Stimulated activated CD4-positive, alpha-beta T cell treated with anti-CD3 and anti-CD28 coated beads, TNF-alpha, amount 100 ng/mL, for 1 hour (primary cell): ENCODE measurements around the gene AUTS2.

Experiments
- DNase-seq, 3 donors: peaks; one replicate each; pipeline ENCODE4 v3.0.0-alpha.2; 2020; ENCODE audit warnings: low read depth in 3 of 3, low spot score in 1 of 3

AUTS2 gene

DNA sequence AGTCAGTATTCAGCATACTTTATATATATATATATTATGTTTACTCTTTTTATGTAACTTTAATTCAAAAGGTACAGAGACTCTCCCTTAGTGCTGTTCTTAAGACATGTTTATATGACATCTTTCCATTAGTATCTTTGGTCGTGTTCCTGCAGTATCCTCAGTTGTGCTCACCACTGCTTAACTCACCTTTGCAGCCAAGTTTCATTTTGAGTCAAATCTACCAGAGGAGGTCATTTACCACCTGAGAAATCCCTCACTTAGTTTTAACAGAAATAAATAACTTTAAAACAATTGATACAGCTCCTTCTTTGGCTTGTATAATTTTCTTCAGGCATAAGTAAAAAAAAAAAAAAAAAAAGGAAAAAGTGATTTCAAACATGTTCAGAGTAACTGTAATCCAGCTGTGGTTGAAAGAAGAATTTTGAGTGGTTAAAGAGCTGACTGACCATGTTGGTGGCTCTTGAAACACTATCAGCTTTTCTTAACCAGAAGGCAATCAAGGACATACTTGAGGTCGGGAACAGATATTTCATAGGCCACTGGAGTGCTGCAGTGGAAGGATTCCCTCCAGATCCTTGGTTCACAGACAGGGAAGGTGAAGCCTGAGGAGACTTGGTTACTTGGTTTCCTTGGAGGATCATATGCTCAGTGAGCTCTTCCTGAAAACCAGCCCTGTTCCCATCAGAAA is 116.8 kb downstream of the AUTS2 start:
- no peak for DNase-seq

DNA sequence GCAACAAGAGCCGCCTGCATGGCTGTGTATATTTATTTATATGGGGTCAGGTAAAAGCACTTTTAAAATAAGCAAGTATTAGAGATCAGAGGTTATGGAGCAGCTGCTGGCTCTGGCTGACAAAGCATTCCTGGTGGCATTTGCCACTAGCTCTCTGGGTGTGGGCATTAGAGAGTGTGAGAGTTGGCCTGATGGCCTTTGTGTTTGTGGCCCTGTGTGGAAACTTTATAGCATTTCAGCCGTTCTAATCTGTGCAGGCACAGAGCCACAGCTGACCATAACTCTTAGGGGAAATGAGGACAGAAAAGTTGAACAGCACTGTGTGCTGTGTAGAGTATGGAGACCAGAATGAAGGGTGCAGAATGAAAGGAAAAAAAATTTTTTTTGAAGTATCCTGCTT is 118.9 kb downstream of the AUTS2 start:
- no peak for DNase-seq

DNA sequence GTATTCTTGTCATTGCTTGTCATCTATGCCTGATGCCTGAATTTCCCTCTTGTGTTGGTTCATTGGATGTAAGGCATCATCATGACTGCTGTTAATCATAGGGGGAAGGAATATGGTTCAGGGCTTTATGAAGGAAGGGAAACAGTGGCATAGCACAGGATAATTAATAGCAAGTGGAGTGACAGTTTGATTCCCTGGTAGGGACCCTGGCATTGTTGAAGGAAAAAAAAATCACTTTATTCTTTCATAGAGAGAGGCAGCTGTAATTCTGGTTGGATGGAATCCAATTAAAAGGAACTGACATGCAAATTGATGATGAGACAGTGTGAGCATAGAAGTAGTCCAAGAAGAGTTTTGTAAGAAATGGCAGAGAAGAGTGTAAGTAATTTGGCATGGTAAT is 121.4 kb downstream of the AUTS2 start:
- DNase-seq = no peak

DNA sequence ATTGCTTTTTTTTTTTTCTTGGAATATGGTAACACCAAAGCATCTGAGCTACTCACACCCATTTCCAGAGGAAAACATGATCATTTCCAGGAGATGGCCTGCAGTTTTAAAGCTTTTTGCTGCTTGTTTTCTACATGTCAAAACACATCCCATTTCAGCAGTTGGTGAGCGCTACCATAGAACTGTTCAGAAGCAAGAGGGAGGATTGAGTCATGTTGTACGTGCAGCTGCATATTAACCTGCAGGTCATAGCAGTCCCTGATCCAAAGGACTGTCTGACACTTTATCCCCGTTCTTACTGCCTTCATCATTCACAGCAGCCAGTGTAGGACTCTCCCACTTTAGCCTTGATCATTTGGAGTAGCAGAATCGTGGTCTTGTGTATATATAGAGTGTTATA is 124.6 kb downstream of the AUTS2 start:
- no peak for DNase-seq

DNA sequence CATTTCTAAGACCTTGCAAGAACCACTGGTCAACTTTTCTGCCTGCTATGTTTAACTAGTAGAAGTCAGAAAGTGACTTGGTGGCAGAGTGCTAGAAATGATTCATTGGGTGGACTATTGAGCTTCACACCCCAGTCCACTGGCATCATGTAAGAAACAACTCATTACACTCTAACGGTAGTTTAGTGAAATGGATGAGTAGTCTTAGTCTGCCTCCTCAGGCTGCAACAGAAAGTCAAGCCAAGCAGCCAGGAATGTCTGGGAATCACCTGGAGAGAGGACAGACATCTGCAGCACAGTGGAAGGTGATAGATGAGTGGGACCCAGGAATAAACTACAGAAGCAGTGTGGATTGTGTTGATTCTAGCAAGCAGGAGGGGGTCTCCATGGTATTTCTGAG is 125.4 kb downstream of the AUTS2 start:
- no peak for DNase-seq

DNA sequence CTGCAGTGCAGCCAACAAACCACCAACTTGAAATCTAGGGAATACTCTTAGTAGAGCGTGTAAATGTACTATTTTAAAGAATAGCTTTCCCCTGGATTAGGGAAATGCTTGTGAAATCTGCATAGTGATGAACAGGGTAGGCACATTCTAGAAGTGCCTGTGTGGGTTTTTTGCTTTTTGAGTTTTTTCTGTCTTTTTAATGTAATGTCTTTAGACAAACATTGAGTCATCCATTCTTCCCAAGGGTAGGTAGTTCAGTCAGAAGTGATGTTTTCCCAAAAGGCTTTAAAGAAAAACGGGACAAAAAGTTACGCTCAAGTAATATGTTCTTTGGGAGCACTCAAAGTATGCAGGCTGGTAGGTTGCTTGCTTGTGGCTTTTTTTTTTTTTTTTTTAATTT is 130.0 kb downstream of the AUTS2 start:
- no peak for DNase-seq

DNA sequence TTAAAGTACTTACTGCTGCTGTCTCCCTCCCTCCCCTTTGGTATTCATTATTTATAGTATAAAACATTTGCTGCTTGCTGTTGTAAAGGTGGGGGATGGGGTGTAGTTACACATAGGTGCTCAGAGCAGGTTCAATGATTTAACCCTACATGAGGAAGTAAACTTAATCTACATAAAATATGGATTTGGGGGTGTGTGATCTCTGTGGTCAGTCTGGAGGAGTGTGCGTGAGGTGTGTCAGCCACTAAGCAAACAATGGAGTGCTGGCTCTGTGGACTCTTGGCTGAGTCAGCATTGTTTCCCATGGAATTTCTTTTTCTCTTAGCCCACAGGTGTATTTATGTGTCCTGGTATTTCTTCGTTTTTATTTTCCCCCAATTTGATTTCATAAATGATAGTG is 133.9 kb downstream of the AUTS2 start:
- DNase-seq = no peak

DNA sequence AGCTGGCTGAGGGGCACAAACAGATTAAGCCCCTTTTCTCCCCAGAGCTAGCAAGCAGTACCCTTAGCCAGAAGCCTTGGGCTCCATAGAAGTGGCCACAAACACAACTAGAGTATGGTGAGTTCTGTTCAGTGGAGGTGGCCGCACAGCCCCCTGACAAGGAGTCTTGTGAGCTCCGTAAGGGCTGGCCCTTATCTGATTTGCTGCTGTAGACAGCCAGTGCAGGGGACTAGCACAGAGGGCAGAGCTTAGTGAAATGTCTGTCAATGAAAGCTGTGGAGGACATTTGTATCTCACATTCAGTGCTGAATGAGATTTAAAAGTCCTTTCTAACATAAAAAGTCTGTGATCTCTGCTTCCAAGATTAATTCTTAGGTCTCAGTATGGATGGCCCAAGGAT is 137.3 kb downstream of the AUTS2 start:
- DNase-seq = no peak

DNA sequence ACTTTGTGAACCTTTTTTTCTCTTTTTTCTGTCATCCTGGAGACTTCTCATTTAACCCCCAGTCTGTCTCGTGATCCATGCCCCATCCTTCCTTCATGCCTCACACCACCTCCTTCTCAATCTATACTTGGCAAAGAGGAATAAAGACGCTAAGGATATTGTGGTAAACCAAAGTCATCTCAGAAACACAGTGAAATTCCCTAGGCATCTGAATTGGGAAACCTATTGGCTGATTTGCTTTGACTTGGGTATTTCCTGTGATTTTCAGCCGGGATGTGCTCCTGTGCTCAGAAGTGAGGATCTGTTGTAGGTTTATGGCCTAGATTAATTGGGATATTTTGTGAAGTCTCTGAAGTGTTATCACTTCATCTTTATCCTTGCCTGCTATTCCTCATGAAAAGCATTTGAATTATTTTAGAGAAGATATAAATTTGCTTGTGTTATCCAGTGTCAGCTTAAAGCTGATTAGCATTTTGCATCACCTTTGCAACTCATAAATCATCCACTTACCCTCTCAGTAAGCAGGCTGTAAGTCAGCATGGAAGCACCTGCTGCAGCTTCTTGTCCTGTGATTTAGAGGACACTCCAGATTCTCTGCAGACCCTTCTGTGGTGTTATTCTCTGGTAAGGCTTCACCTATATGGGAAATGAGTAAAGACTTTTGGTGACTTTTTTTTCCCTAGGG is 138.0 kb downstream of the AUTS2 start:
- DNase-seq = no peak

DNA sequence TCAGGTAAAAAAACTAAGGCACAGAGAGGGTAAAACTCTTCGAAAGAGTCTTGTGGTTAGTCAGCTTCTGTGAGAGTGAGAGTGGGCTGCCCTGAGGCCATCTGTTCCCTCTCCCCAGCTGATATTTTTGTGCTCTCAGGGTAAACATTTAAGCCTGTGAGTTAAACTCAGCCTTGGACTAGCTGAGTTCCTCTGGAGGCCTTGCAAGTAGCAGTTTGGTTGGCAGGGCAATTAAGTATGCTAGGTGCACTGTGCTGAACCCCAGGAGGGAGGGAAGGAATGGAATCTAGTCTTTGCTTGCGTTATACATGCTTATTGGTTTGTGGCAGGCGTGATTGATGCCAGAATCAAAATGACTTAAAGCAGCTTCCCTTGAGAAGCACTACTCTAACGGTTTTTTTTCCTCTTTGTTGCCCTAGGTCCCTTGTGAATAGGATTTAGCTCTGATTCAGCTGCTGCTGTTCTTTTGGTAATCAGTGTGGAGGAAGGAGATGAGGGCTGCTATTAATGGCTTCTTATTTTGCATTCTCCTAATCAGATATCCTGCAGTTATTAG is 140.2 kb downstream of the AUTS2 start:
- no peak for DNase-seq

DNA sequence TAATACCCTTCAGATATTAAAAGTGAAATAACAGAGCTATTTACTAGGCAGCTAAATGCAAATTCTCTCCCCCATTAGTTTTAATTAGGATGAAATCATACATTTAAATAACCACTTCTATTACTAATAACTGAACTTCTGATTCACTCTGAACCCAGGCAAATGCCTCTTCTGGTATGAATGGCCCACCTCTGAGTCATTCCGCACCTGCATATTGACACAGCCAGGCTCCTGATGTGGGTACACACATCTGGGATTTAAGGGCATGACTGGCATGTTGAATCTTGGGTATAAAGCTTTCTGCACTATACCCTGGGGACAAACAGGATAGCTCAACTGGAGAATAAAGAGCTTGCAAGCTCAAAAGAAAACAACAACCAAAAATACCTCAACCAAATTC is 140.9 kb downstream of the AUTS2 start:
- DNase-seq = no peak

DNA sequence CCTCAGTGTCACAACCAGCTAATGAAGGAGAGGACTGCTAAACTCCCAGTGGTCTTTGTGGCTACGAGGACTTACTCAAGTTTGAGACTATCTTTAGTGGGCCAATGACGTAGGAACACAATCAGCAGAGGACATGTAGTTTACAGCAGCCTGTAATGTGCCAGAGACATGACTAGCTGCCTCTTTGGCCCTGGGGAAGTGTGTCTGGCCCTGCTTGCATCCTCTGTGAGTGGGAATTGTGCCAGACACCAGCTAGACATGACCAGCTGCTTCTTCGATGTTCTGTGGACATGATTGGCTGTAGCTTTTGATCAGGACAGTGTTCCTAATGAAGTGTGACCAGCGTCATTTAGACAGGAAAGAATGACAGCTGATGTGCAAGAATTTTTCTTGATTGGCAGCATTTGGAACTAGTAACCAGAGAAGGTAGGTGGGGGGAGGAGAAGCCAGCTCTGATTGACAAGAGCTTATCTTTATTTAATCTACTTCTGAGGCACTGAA is 141.7 kb downstream of the AUTS2 start:
- DNase-seq = no peak

DNA sequence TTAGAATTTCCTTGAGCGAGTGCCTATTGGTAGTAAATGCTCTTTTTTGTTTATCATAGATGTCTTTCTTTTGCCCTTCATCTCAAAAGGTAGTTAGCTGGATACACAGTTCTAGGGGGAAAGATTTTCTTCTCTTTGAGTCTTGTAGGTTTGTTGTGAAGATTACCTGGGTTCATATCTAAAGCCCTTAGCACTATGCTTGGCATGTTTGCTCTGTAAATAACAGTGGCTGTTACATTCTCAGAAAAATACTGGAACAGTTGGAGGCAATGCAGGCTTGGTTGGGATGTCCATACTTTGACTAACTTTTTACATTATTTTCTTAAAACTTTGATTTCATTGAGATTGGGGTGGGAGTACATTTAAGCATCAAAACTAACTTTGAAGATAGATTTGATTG is 144.0 kb downstream of the AUTS2 start:
- no peak for DNase-seq

DNA sequence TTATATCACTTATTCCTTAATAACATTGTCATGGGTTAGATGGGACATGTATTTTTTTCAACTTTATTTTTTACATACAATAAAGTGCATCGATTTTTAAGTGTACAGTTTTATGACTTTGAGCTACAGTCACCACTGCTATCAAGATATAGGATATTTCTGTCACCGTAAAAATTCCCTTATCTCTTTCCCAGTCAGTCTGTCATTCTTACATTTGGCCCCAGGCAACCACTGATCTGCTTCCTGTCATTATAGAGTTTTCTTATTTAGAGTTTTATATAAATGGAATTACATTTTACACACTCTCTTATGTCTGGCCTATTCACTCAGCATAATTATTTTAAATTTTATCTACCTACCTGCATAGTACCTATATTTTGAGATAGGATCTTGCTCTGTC is 145.2 kb downstream of the AUTS2 start:
- DNase-seq = no peak

DNA sequence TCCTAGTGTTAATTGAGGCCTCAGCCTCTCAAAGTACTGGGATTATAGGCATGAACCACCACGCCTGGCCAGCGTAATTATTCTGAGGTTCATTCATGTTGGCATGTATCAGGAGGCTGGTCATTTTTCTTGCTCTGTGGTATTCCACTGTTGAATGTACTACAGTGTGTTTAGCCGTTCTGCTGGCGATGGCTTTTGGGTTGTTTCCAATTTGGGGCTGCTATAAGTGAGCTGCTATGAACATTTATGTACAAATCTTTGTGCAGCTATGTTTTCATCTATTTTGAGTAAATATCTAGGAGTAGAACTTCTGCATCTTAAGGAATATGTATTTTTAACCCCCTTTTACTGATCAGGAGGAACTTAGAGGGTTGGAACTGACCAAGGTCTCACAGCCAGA is 145.8 kb downstream of the AUTS2 start:
- no peak for DNase-seq

DNA sequence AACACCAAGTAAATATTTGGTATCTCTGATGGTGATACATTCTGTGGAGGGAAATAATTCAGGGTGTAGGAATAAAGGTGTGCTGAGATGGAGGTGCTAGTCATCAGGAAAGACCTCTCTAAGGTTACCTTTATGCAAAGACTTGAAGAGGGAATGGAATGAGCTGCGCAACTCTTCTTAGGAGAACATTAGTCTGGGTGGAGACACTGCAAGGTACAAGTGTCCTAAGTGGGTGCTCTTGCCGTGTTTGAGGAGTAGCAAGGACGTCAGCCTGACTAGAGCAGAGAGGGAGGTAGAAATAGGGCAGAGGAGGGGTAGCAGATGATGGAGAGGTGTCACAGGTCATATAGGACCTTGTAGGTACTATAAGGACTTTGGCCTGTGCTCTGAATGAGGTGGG is 148.1 kb downstream of the AUTS2 start:
- DNase-seq = no peak

DNA sequence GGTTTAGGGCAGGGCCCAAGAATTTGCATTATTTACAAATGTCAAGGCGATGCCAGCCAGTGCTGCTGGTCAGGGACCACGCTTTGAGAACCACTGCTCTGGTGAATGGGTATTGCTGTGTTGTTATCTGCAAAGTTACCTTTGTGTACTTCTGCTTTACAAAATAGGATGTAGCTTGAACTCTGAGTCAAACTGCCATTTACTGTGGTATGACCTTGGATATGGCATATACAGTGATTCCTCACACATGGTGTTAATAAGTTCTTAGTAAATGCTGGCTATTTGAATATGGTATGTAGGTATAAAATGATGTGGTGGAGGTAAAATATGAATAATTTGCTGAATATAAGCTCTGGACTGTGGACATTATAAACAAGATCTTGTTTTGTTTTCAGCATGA is 148.9 kb downstream of the AUTS2 start:
- DNase-seq = no peak

DNA sequence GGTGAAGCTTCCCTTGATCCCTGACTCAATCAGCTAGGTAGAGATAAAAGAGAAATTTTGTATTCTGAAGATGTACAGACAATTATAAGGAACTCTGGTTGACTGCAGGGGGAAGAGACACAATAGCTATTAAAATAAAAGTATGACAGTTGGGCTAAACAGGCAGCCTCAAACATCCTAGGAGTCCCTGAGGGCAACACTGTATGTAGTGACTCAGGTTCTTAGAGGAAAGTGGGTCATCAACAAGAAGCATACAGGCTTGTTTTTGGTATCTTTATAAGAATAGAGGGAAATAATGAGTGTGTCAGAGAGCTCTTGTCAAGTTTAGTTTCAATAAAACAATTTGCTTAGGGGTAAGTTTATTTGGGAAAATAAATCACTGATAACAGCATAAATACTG is 150.3 kb downstream of the AUTS2 start:
- DNase-seq = no peak

DNA sequence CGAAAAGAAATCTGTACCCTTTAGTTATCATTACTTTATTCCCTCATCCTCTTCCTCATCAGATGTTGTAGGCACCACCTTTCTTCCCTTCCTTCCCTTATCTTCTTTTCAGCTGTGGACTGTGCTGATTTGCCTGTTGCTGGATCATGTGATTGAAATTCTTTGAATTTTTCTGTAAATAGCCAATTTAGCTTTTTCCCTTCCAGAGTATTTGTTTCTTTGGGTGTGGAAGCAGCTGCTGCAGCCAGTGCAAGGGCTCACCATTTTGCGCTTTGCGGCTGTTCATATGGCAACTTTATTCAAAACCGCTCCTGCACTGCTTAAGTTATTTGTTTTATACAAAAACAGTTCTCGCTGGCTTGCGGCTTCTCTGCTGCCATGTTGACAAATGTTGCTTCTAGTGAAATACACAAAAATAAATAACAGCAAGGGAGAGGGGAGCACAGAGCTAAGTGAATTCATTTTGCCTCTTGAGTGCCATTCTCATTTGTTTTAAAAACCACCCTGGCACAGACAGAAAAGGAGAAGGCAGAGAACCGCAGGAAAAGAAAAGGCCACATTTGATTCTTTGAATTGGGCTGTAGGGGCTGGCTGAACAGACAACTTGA is 151.2 kb downstream of the AUTS2 start:
- DNase-seq = no peak

DNA sequence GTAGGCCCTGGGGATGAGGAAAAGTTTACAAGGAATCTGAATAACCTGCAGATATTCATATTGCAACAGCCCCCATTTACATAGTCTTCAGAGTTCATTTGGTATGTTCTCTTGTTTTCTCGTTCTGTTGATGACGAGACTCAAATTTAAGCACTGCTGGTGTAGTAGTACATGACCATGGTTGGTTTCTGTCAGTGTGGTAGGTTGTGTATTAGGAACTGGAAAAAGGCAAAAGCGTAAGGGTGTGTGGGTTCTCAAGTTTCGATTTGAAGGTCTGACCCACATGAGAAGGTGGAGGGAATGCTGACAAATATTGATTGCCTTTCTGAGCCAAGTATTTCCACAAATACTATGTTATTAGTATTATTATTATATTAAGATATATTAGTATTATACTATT is 151.7 kb downstream of the AUTS2 start:
- DNase-seq = no peak

DNA sequence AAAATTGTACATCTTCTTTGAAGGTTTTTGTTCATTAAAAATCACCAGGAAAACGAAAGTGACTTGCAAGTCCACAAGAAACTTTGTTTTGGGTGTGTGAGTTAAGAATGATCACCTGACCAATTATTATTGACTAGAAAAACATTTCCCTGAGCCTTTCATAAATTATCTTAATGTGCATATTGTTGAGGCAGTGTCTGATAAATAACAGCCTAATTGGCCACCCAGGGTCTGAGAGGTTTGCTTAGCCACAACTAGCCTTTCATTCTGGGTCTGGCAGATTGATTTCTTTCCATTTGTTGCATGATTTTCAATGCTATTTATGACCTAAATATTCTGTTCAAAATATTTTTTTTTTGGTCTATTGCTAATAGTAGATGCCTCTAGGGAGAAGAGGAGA is 152.8 kb downstream of the AUTS2 start:
- no peak for DNase-seq

DNA sequence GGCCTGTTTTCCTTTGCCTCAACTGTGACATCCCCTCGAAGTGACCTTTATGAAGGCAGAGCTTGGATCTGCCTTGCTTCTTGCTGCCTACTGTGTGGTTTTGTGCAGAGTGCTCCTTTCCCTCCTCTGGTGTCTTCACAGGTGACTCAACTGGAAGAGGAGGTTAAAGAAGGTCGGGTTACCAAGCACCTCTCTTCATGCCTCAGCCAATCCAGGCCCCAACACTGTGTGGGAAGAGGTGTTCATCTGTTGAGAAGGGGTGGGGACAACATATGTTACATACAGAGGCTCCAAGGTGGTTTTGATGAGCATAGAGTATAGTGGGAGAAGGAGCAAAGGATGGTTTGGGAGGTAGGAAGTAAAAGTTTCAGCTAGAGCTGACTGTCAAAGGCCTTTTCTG is 155.7 kb downstream of the AUTS2 start:
- DNase-seq = no peak
